GM10847 (cell line): ENCODE results near the gene CNDP1.

Experiments used
- POLR2A ChIP-seq: IDR thresholded peaks from 2 replicates; pipeline ENCODE4 v1.6.1; 2011; ENCODE audit not compliant: insufficient read length; ENCODE audit errors: extremely low read depth

The CNDP1 gene

DNA sequence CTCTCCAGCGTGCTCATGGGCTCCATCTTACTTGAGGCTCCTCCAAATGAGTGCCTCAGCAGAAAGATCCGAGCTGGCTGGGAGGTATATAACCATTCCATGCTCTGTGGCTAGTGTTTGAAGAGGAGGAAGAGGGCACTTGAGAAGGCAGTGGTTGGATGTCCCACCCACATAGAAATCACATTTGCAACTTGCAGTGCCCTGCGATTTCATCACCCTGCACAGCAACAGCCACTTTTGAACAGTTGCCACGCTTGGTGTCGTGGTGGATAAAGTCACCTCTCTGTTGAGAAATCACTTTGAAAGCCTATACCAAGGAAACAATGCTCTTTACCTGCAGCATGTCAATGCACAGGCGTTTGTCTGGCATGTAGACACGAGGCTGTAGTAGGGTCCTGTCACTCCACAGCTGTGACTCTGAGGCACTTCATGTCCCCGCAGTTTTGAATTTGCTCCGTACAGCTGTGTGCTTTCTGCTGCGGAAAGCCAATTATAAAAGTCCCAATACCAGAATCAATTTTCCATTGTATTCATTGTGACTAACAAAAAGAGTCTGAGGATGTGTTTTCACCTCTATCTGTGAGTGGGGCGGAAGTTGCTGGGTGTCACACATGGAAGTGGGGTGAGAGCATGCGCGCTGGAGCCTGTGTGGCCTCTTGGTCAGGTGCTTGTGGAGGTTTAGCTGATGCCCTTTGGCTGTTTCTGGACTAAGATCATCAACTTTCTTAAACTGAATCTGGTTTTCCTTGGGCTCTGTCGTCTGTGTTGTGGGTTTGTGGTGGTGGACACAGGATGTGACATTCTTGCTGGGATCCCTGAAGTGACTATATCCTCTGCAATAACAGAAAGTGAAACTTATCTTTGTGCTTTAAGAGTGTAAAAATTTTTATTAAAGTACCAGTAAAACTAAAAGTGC is 35.3 kb upstream of the CNDP1 start:
- TF ChIP-seq POLR2A, result peak; percentile 39

DNA sequence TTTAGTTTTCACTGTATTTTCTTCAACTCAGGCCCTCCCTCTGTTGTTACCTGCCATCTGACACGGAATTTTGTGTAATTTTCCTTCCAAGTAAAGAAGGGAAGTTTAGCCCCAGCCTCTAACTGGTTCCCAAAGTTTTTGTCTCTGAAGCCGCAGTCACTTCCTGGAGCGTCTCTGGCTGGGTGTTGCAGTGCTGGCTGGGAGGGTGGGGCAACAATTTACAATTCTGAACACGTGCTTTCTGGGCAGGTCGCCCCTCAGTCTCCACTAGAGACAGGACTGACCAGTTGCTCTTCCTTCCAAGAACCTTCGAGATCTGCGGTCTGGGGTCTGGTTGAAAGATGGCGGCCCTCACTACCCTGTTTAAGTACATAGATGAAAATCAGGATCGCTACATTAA is 34.7 kb upstream of the CNDP1 start:
- peak; percentile 21 for TF ChIP-seq POLR2A

DNA sequence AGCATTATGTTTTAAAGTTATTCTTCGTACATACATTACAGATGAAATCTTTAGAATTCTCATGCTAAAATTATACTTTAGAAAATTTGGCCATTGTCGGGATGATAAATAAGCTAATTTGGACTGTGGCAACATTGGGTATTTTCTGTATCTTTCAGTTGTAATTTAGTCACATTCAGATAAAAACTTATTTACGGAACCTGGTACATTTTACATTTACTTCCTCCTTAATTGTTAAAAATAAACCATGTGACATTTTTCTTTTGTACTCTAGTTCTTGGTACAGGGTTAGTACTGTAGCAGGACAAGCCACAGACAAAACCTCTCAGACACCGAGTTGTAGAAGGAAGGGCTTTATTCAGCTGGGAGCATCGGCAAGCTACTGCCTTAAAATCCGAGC is 33.9 kb upstream of the CNDP1 start:
- TF ChIP-seq POLR2A, result no peak

DNA sequence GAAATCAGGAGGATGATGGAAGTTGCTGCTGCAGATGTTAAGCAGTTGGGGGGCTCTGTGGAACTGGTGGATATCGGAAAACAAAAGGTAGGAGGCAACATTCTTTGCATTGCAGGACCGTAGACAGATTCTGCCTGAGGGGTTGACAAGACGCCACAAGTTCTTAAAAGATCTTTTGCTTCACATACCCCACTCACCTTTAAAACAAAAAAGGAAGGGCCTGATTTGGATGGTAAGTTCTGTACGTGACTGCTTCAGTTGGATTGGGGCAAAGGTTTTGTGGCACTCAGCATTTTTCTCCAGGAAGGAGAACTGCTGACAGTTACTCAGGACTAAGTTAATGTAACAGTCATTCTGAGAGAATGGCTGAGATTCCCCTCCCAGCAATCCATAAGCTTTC is 32.9 kb upstream of the CNDP1 start:
- TF ChIP-seq POLR2A, result no peak

DNA sequence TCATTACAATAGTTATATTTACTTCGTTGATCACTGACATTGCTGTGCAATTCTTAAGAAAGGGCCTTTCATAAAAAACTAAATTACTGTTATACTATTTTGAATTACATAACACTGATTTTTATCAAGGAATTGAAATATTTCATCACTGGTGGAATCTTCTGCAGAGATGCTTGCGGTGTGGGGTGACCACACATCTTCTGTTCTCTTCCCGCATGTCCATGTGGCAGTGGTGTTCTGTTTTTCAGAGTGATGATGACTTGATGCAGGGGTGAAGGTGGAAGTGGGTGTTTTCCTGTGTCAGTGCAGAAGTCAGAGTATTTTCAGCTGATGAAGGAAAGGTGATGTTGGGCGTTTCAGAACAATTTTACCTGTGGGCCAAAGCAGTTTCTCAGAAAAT is 31.2 kb upstream of the CNDP1 start:
- TF ChIP-seq POLR2A, result no peak

DNA sequence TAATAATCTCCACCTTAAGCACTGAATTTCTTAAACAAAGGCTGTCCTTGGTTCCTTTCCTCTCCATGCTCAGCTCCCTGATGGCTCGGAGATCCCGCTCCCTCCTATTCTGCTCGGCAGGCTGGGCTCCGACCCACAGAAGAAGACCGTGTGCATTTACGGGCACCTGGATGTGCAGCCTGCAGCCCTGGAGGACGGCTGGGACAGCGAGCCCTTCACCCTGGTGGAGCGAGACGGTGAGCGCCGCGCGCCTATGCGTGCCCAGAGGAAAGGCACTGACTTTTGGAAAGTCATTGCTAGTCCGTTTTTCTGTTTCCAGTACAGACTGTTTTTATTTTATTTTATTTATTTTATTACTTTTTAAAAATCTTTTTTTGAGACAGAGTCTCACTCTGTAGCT is 28.5 kb upstream of the CNDP1 start:
- TF ChIP-seq POLR2A, result no peak

DNA sequence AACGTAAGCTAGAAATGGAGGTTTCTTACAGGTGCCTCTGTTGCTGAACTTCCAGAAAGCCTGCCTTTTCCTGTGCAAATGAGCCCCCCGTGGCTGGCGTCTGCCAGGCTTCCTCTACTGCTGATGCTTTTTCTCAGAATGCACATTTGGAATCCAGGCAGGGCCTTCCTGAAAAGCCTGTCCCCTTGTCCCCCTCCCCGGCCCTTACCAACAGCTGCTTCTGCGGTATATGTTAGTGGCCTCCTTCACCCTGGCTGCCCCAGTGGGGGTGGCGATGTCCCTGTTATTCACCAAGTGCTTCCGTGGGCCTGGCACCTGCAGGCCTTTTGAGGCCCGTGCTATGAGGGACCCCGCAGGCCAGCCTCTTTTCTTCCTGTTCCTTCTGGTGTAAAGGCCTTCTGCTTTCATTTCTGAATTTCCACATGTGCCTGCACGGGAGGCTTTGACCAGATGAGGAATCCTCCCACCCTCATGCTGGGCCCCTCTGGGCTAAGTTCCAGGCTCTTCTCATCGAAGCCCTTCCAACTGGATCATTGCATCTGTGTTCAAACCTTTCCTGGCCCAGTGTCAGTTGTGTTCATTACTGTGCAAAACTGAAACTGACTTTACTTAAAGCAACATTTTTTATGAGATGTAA is 27.7 kb upstream of the CNDP1 start:
- TF ChIP-seq POLR2A, result no peak

DNA sequence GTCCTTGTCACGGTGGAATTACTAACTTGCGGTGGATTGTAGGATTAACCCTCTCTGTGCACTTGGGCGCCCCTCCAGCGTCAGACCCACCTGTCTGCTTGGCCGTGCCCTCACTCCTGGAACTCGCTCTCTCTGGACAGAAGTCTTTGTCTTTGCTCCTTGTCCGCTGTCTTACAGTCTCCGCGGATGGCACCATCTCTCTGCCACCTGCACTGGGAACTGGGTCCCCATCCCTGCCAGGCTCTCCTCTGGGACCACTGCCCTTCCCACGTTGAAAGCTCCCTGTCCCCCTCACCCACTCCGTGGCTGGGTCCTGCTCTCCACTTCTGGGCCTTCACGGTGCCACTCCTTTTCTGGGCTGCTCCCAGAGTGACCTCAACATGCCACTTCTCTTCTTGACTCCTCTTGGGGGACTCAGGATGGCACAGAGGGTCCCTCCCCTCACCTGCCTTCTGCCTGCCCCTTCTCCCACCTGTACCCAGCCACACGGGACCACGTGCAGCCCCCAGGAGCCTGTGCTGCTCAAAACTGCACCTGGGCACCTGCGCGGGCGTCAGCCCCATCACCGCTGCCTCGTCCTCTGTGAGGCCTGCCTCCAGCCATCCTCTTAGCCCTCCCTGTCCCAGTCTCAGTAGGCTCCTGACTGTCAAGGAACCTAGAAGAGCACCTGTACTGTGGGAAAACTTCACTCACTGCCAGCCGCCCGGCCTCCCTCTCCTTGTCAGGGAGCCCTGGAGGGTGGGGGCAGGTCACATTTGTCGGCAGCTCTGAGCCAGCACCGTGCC is 27.0 kb upstream of the CNDP1 start:
- TF ChIP-seq POLR2A, result no peak

DNA sequence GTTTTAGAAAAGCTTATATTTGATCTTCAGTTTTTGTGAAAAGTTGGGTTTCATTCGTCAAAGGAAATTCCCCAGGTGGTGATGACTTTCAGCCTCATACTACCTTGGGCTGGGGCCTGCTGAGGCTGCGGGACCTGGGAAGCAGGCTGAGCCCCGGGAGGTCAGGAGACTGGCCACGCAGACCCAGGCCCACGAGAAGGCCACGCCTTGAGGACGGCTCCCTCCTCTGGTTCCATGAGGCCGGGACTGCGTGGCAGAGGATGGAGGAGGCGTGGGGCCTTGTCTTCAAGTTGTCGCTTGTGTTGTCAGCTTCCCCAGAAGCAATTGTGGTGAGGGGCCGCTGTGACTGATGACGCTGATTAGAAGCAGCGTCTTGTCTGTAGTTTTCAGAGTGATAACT is 26.4 kb upstream of the CNDP1 start:
- no peak for TF ChIP-seq POLR2A

DNA sequence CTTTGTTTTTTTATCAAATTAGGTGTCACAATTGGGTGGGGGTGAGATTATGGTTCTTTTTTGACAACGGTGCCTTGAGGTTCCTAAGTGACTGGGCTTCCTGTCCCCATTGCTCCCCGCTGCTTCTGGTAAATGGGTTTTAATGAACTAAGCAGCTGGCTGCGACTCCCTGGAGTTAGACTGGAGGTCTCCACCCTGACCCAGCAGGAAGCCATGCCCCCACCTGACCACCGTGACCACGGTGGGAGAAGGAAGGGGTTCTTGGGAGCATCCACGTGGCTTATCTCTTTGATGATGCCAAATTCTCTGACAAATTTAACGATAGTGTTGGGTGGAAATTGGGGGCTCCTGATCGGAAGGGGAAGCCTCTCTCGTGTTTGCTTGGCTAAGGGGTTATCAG is 25.9 kb upstream of the CNDP1 start:
- no peak for TF ChIP-seq POLR2A

DNA sequence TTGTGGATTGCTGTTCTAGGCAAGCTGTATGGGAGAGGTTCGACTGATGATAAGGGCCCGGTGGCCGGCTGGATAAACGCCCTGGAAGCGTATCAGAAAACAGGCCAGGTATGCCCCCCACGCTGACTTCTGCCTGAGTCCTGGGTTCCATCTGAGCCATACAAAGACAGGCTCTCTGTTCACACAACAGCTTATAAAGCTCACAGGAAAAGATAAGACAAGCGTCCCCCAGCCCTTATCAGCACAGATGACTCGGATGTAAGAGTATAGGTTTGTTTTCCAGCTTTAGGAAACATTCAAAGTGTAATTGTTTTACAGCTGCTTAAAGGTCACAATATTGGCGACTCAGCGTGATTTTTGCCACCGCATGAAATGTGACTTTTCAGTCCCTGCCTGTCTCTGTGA is 25.5 kb upstream of the CNDP1 start:
- no peak for TF ChIP-seq POLR2A

DNA sequence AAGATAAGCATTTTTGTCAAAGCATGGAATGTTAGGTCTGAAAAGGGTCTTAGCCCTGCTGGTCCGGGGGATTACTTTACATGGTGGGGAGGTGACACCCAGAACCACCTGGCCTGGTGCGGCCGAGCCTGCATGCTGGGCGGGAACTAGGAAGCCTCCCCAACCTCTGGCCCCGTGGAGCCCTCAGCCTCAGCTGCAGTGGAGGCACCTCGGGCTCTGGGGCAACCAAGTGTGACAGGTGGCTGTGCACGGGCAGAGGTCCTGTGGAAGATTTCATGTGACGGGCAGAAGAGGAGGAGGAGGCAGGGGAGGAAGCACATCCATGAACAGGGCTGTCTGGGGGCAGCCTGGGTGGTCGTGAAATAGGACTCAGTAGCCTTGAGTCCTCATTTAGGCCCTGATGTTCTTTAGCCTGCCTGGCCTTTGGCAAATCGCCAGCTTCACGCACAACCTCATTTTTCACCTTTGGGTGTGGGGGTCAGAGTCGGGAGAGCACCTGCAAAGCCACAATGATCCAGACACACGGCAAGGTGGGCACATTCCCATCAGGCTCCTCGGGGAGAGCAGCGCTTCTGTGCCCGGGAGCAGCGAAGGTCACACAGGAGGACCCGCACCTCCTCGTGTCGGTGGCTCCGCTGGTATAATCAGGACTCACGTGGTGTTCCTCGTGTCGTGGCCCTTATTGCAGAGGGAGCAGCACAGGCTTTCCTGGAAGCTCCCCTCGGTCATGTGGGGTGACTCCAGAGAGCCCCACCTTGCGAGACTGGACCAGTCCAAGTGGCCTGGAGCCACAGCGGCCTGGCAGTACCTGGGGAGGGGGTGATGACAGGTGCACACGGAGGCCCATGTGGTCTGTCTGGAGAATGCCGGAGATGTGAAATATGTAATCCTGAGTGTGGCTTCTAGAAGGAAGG is 24.2 kb upstream of the CNDP1 start:
- no peak for TF ChIP-seq POLR2A

DNA sequence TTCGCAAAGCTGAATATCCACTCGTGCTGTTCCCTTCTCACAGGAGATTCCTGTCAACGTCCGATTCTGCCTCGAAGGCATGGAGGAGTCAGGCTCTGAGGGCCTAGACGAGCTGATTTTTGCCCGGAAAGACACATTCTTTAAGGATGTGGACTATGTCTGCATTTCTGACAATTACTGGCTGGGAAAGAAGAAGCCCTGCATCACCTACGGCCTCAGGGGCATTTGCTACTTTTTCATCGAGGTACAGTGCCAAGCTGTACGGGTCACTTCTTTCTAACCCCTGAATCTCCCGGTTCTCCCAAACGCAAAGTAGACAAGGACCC is 23.6 kb upstream of the CNDP1 start:
- no peak for TF ChIP-seq POLR2A

DNA sequence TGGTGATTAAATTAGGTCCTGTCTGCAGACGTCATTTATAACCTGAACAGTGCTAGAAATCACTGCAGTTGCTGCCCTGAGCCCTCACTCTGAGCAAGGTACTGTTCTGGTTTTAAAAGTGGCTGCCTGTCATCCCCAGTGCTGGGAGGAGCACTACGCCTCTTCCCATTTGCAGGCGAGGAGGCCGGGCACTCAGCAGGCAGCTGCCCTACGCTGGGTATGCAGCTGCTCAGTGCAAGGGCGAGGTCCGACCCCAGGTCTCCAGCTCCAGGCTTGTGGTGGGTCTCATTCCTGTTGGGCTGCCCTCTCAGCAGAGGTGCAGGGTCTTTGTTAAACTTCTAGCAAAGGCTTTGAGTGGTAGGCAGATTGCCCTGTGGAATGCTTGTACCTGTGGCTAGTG is 22.5 kb upstream of the CNDP1 start:
- TF ChIP-seq POLR2A, result no peak

DNA sequence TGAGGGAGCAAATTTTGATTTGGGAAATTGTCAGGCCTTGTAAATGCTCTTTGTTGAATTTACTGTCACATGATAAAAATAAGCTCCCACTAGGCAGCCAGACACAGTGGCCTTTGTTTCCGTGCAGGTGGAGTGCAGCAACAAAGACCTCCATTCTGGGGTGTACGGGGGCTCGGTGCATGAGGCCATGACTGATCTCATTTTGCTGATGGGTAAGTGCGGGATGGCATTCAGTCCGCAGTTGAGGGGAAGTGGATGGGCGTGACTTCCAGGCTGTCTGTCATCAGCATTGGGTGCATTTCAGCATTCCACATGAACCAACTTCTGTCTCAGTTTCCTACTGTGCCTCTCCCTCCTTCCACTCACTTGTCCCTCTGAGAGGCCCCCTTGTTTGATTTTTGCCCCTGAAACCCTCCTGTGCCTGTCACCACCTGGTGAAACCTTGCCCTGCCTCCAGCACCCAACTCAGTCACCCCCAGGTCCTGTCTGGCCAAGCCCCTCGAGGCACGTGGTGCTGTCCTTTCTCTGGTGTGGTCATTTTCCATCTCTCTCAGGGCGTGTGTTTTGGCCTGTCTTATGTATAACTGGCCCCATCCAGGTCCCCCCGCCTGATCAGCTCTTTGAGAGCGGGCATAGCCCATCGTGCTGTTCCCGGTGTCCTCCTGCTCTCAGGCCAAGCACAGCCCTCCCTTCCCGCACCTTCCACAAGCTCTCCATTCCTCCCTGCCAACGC is 21.8 kb upstream of the CNDP1 start:
- TF ChIP-seq POLR2A, result no peak
